GM12874 (cell line): Measurements from ENCODE around the gene NDUFS1.
A peak's percentile ranks its signal among the peaks of the same experiment; 100 is the strongest.

ENCODE experiments used
- CTCF ChIP-seq: IDR thresholded peaks from 2 replicates; pipeline ENCODE4 v1.5.1; 2011; ENCODE audit warnings: low read depth, mild to moderate bottlenecking, control low read depth, low read length, moderate library complexity; ENCODE audit not compliant: insufficient read depth

Gene NDUFS1

GRCh38 chr2:206173147-206173546 lies 13.9 kb upstream of the NDUFS1 start:
- TF ChIP-seq CTCF = no peak

- peak; percentile 42 for TF ChIP-seq CTCF
These were observed 5.1 kb upstream of the NDUFS1 start for GRCh38 chr2:206164261-206164862.

GRCh38 chr2:206163251-206163880 lies 4.1 kb upstream of the NDUFS1 start:
- TF ChIP-seq CTCF = no peak

- no peak for TF ChIP-seq CTCF
These were observed 1.5 kb upstream of the NDUFS1 start for GRCh38 chr2:206160807-206161179.

- no peak for TF ChIP-seq CTCF
These were observed 1.0 kb upstream of the NDUFS1 start for GRCh38 chr2:206160125-206160806.

GRCh38 chr2:206158563-206159345 lies 490 bp downstream of the NDUFS1 start:
- no peak for TF ChIP-seq CTCF

GRCh38 chr2:206154197-206154596 lies 5.0 kb downstream of the NDUFS1 start:
- TF ChIP-seq CTCF = 0 out of 2 replicates have a peak, but pooled peaks have one; percentile 18
